ENCODE results near the gene BDH1. TPM values are rescaled to one million over a fixed set of nuclear protein-coding genes. Genes with fewer than 3 reads are reported as not detected.
A peak's percentile ranks its signal among the peaks of the same experiment; 100 is the strongest.

BDH1 gene
- total and polyA plus RNA-seq, 2 of the 13 experiments (the other 11 are each of a cell fraction or from before 2014, with no cell fraction given): 21.2 to 71.9 TPM

DNA sequence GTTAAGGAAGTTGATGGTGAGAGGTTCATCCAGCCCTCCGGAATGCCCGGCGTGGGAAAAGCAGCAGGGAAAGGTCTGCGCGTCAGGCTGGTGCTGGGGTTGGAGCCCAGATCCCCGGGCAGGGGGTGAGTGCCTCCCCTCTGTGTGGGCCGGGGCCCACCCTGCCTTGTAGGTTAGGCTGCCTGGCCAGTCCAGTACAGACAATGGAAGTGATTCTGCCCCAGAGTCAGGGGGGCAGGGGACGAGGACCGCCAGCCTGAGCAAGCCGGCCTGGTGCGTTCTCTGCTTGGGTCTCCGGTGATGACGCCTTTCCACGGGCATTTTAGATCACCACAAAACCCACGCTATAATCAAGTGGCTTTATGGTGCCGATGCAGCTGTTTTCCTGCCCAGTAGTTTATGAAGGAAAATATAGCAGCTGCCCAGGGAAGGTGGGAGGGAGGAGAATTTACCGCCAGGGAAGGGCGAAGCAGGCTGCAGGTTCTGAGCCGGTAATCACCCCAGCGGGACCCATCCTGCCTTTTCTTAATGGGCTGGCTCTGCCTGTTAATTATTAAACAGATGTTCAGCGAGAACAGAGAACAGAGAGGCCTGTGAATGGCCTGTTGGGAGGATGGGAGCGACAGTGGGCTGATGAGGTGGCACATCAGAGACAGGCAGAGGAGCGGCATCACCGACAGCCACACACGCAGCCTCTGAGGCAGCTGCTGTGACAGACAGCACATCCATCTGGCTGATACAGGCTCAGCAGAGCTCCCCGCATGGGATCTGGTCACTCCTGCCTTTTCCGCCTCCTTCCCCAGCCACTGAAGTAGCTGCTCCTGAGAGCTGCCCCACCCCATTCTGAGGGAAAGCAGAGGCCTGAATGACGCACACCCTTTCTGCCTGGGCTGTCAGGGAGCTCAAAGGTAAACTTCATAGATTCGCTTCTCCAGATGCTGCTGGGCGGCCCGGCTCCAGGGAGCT is 35.2 kb downstream of the BDH1 start (continued):
- TF ChIP-seq ZNF337 (CRISPR knock-in tag; IDR thresholded peaks at IDR 0.05; ENCODE audit: borderline replicate concordance, low read depth) (0 out of 2 replicates have a peak, but pooled peaks have one; percentile 78), ZNF18 (CRISPR knock-in tag; IDR thresholded peaks at IDR 0.05; ENCODE audit: insufficient replicate concordance) (peak; percentile 6), ZFP41 (CRISPR knock-in tag; IDR thresholded peaks at IDR 0.05; ENCODE audit: borderline replicate concordance) (no peak), MEIS1 (CRISPR knock-in tag; IDR thresholded peaks at IDR 0.05; ENCODE audit: borderline replicate concordance) (no peak; the same call in 1 of the 2 replicates), ZKSCAN5 (CRISPR knock-in tag; IDR thresholded peaks at IDR 0.05) (no peak), MXD4 (CRISPR knock-in tag; IDR thresholded peaks at IDR 0.05) (no peak; the same call in 1 of the 2 replicates), THYN1 (CRISPR knock-in tag; IDR thresholded peaks at IDR 0.05; ENCODE audit: borderline replicate concordance, low read depth) (no peak), NFIC (IDR thresholded peaks at IDR 0.05; ENCODE audit: low read length) (no peak; the same call in 1 of the 2 replicates), ZNF142 (CRISPR knock-in tag; IDR thresholded peaks at IDR 0.05) (no peak; the same call in 1 of the 2 replicates), ZNF101 (CRISPR knock-in tag; IDR thresholded peaks at IDR 0.05; ENCODE audit: borderline replicate concordance, low read depth) (no peak; the same call in 1 of the 2 replicates), ZNF607 (CRISPR knock-in tag; IDR thresholded peaks at IDR 0.05; ENCODE audit: borderline replicate concordance) (0 out of 2 replicates have a peak, but pooled peaks have one; percentile 19), ARNTL (CRISPR knock-in tag; IDR thresholded peaks at IDR 0.05) (peak; percentile 60), ZNF180 (CRISPR knock-in tag; IDR thresholded peaks at IDR 0.05; ENCODE audit: borderline replicate concordance, low read depth) (no peak), TFE3 (CRISPR knock-in tag; IDR thresholded peaks at IDR 0.05) (no peak; the same call in 1 of the 2 replicates), U2AF2 (IDR thresholded peaks at IDR 0.05; ENCODE audit: low read depth, low read length) (no peak), ZNF567 (CRISPR knock-in tag; IDR thresholded peaks at IDR 0.05; ENCODE audit: borderline replicate concordance) (no peak), SRF (IDR thresholded peaks at IDR 0.05; ENCODE audit: low read depth, low read length) (no peak), NCOA1 (CRISPR knock-in tag; IDR thresholded peaks at IDR 0.05) (no peak), ZMYM4 (CRISPR knock-in tag; IDR thresholded peaks at IDR 0.05) (peak; percentile 59; the same call in 1 of the 2 replicates), NFKBIZ (CRISPR knock-in tag; IDR thresholded peaks at IDR 0.05) (no peak)
